RCC 7860 (cell line): Measurements from ENCODE around the gene TRAPPC10.

ENCODE experiments used
- DNase-seq: peaks from one replicate; pipeline ENCODE4 v3.0.0-alpha.2; 2015; ENCODE audit warnings: low spot score
- FAIRE-seq: peaks from 2 replicates; lab custom pipeline; 2012; peaks lifted over from hg19 to GRCh38; lab: Jason Lieb, UNC

Gene TRAPPC10

GRCh38 chr21:43982489-43983078 is 29.5 kb upstream of the TRAPPC10 start:
- no peak for DNase-seq
- FAIRE-seq = no peak

- DNase-seq (no peak), FAIRE-seq (no peak)
Measured at GRCh38 chr21:43983390-43983789, 28.7 kb upstream of the TRAPPC10 start.

GRCh38 chr21:43983860-43984420 is 28.2 kb upstream of the TRAPPC10 start:
- DNase-seq = no peak

GRCh38 chr21:43984905-43985689 is 27.0 kb upstream of the TRAPPC10 start:
- no peak for FAIRE-seq
- DNase-seq = no peak

More at GRCh38 chr21:43983860-43984420, 28.2 kb upstream of the TRAPPC10 start:
- FAIRE-seq = no peak

DNA sequence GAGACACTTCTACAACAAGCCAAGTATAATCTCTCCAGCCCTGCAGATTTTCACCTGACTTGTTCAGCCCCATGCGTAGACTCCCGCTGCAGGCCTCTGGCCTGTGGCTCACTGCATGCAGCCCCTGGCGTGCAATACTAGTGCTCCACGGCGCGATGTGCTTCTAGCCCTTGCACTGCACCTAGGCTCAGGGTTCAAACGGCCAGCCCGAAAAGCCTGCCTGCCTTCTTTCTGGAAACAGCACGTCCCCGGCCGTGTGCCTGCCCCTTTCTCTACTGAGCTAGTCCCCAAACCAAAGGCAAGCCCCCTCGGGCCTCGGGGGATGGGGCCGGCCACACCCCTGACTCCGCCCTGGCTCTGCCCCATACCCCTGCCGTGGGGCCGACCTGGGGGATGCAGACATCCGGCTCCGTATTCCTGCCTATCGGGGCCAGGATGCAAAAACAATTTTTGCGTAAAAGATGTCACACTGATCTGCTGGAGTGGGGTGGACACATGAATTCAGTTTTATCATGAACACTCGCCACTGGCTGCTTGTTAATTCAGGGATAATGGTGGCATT is 26.3 kb upstream of the TRAPPC10 start:
- DNase-seq = no peak
- FAIRE-seq = no peak

GRCh38 chr21:43986544-43987451 is 25.3 kb upstream of the TRAPPC10 start:
- DNase-seq (no peak), FAIRE-seq (no peak)

DNA sequence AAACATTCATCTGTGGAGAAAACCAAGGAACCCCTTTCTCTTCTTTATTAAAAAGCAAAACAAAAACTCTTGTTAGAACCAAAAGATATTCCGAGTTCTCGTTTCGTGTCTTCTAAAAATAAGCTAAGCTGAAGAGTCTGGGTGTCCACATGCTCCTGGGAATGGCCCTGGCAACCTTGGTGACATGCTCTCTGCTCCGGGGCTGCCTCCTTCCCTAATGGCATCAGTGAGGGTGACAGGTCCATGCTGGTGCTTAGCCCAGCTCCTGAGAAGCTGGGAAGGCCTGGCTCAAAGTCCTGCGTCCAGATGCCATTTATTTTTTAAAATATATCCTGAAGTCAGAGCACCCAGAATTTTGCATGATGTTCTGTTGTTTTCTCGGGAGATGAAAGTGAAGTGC is 24.6 kb upstream of the TRAPPC10 start:
- FAIRE-seq (no peak), DNase-seq (no peak)

DNA sequence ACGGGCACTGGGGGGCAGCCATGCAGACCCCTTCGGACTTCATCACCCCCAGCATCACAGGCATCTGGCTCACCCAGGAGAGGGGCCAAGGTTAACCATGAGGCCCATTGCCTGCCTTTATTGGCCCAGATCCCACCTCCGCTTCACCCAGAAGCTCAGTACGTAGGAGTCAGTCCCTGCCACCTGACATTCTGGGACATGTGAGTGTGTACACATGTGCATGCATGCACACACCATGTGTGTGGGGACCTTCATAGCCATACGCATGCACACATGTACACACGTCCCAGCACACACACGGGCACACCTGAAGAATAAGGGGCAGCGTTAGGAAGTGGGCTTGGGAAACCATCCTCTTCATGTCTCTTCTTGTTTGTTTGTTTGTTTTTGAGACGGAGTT is 24.1 kb upstream of the TRAPPC10 start:
- FAIRE-seq = no peak
- DNase-seq = no peak

GRCh38 chr21:43988506-43989230 is 23.4 kb upstream of the TRAPPC10 start:
- no peak for FAIRE-seq

GRCh38 chr21:43989401-43989800 is 22.7 kb upstream of the TRAPPC10 start:
- FAIRE-seq = no peak
- no peak for DNase-seq

More at GRCh38 chr21:43988506-43989230, 23.4 kb upstream of the TRAPPC10 start:
- no peak for DNase-seq

- FAIRE-seq (no peak), DNase-seq (no peak)
Measured at GRCh38 chr21:43991447-43991991, 20.6 kb upstream of the TRAPPC10 start.

DNA sequence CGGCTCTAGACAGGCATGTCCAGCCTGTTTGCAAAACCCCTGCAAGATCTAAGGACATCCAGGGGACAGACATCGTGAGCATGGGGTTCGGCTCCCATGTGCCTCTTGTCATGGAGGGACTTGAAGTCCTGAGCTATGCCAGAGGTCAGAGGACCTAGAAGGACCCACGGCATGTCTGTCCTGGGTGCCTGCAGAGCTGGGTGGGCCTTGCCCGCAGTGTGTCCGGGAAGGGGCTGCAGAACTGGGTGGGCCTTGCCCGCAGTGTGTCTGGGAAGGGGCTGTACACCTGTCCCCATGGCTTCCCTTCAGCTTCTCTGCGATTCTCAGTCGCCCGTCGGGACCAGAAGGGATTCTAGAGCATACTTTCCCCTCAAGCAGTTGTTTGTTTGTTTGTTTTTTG is 20.0 kb upstream of the TRAPPC10 start:
- FAIRE-seq (no peak), DNase-seq (no peak)

GRCh38 chr21:43993420-43993934 is 18.6 kb upstream of the TRAPPC10 start:
- DNase-seq = no peak
- no peak for FAIRE-seq

GRCh38 chr21:43994085-43994484 is 18.0 kb upstream of the TRAPPC10 start:
- FAIRE-seq (no peak), DNase-seq (no peak)

GRCh38 chr21:43994646-43995045 is 17.5 kb upstream of the TRAPPC10 start:
- DNase-seq = no peak
- no peak for FAIRE-seq

DNA sequence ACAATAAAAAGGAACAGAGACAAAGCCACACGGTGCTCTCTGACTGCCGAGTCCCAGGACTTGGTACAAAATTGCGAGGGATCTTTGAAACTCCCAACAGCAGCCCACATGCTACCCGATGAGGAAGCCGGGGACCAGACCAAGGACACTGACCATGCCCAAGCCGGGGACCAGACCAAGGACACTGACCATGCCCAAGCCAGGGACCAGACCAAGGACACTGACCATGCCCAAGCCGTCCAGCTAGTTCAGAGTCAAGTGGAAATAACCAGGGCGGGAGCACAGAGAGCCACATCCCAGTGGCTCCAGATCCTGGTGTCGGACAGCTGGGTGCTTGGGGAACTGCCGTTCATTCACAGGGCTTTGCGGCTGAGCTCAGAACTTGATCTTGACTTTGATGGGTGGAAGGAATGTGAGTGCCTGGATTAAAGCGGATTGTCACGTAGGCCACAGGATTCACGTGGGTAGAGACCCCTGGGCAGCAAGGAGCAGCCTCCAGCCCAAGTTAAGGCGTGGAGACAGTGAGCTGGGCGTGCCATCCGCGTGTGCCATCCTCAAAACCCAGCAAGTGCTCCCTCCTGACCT is 16.5 kb upstream of the TRAPPC10 start:
- DNase-seq = no peak
- FAIRE-seq = no peak

- FAIRE-seq (no peak), DNase-seq (no peak)
Measured at GRCh38 chr21:43997766-43998742, 14.1 kb upstream of the TRAPPC10 start.

- no peak for FAIRE-seq
- DNase-seq = no peak
Measured at GRCh38 chr21:44000360-44000759, 11.7 kb upstream of the TRAPPC10 start.
